Suprapubic skin (tissue), 4 donors: ENCODE measurements around the gene C14orf180.

Source experiments
- CTCF ChIP-seq, 2 donors: fragments of 200-600 bp in 1 of 2; fragments of 450-650 bp in 1 of 2; sonication (generic) in 1 of 2; IDR thresholded peaks; one replicate each; pipeline ENCODE4 v1.5.1; 2016 to 2019; ENCODE audit warnings: antibody characterized with exemption in 2 of 2, mild to moderate bottlenecking in 1 of 2, moderate library complexity in 1 of 2
- EP300 ChIP-seq: sonication (generic); formaldehyde crosslinking; IDR thresholded peaks from one replicate; pipeline ENCODE4 v1.6.1; 2017; ENCODE audit warnings: antibody characterized with exemption
- POLR2AphosphoS5 ChIP-seq, 3 donors: sonication (generic); formaldehyde crosslinking; IDR thresholded peaks; one replicate each; pipeline ENCODE4 v1.6.1; 2017; ENCODE audit warnings: antibody characterized with exemption in 3 of 3

- TF ChIP-seq CTCF (IDR thresholded peaks at IDR 0.05) (no peak), POLR2AphosphoS5 (IDR thresholded peaks at IDR 0.05) (no peak), EP300 (no peak)
Observed at GRCh38 chr14:104587641-104588040, 8.1 kb downstream of the C14orf180 start.
